Gastrocnemius medialis (tissue), 4 donors: ENCODE results near the gene SMG6.

Experiments
- POLR2A ChIP-seq, 2 donors: fragments of 450-650 bp; IDR thresholded peaks; one replicate each; pipeline ENCODE4 v1.6.1; 2017; ENCODE audit warnings: antibody characterized with exemption in 2 of 2, mild to moderate bottlenecking in 2 of 2, moderate library complexity in 2 of 2
- TF ChIP-seq, protein P1 (sequence below), 5 experiments: fragments of 450-650 bp in 3 of 5; fragments of 200-600 bp in 2 of 5; sonication (generic) in 2 of 5; IDR thresholded peaks in 4 of 5; conservative IDR thresholded peaks in 1 of 5; 1 replicate in 4 of 5; 2 replicates in 1 of 5; pipeline ENCODE4 v1.5.1; 2016 to 2019; ENCODE audit warnings: antibody characterized with exemption in 5 of 5, mild to moderate bottlenecking in 3 of 5, moderate library complexity in 3 of 5

DNA sequence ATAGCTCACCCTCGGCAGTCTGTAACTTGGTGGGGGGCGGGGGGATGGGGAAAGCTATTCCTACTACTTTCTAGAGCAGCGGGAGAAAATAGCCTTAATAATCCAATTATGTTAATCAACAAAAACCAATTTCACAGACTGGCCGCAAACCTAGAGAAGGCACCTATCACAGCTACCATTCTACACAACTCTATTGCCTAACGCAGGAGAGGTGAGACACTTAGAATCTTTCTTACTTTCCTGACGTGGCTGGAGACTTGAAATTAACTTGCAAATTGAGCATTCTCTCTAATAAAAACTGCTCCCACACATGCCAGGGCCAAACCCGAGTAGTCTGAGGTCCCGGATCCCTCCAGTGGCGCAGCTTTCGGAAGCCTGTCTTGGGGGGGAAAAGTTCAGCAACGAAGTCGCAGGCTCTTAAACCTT, 794 bp downstream of the SMG6 start:
- TF ChIP-seq, protein P1, sequence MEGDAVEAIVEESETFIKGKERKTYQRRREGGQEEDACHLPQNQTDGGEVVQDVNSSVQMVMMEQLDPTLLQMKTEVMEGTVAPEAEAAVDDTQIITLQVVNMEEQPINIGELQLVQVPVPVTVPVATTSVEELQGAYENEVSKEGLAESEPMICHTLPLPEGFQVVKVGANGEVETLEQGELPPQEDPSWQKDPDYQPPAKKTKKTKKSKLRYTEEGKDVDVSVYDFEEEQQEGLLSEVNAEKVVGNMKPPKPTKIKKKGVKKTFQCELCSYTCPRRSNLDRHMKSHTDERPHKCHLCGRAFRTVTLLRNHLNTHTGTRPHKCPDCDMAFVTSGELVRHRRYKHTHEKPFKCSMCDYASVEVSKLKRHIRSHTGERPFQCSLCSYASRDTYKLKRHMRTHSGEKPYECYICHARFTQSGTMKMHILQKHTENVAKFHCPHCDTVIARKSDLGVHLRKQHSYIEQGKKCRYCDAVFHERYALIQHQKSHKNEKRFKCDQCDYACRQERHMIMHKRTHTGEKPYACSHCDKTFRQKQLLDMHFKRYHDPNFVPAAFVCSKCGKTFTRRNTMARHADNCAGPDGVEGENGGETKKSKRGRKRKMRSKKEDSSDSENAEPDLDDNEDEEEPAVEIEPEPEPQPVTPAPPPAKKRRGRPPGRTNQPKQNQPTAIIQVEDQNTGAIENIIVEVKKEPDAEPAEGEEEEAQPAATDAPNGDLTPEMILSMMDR (IDR thresholded peaks at IDR 0.05 in 4 of 5, conservative IDR thresholded peaks at IDR 0.05 in 1 of 5): no peak
- TF ChIP-seq POLR2A (IDR thresholded peaks at IDR 0.05): no peak
